Left renal pelvis (tissue), 4 donors: ENCODE measurements around the gene SNX7. TPM values are rescaled to one million over a fixed set of nuclear protein-coding genes. Genes with fewer than 3 reads are reported as not detected.

ENCODE experiments used
- DNase-seq, 4 donors: peaks; one replicate each; pipeline ENCODE4 v3.0.0-alpha.2; 2013; ENCODE audit warnings: low read depth in 4 of 4, low spot score in 3 of 4
- polyA plus RNA-seq, 4 donors: library from polyadenylated mRNA; unstranded; fragments of 120-200 nt; gene quantifications; one replicate each; pipeline ENCODE4 v1.2.1, GENCODE V29; 2013; ENCODE audit not compliant: insufficient read length in 4 of 4

Gene SNX7
- polyA plus RNA-seq, 4 donors, result 30.1 to 68.3 (median 46.3) TPM

GRCh38 chr1:98763488-98764150 lies 102.1 kb downstream of the SNX7 start:
- no peak for DNase-seq

GRCh38 chr1:98764485-98764884 lies 103.0 kb downstream of the SNX7 start:
- DNase-seq, result no peak

GRCh38 chr1:98766255-98766654 lies 104.7 kb downstream of the SNX7 start:
- DNase-seq, result no peak

- no peak for DNase-seq
Measured at GRCh38 chr1:98769162-98769561, 107.6 kb downstream of the SNX7 start.

DNA sequence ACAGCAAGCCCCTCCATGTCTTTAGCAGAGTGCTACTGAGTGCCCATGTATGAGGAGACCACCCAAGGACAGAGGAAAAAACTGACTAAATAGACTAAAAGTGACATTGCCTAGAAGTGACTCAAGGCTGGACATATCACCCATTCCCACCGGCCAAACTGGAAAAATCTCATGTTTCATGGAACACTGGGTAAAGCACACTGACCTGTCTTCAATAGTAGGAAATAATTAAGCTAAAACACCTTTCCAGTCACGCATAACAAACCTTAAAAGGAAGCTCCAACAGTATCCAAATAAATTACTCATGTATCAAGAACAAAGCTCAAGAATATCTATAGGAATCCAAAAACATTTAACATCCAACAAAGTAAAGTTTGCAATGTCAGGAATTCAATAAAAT lies 120.4 kb downstream of the SNX7 start:
- DNase-seq, result no peak

- DNase-seq, result no peak
Measured at GRCh38 chr1:98783821-98784220, 122.3 kb downstream of the SNX7 start.

DNA sequence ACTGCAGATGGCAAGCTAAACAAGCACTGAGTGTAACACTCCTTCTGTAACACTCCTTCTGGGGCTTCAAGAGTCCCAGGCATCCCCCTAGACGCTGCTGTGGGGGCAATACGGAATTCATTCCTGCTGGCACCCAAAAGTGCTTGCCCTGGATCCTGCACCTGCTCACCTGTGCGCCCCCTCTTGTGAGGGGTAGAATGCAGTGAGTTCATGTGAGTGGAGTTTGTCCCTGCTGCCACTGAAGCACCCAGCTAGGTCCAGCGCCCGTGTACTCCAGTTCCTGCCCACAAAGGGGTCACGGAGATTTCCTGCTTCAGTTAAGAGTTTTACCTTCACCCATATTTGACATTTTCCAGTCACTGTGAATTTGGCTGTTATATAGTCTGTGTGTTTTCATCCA lies 130.0 kb downstream of the SNX7 start:
- DNase-seq, result no peak

DNA sequence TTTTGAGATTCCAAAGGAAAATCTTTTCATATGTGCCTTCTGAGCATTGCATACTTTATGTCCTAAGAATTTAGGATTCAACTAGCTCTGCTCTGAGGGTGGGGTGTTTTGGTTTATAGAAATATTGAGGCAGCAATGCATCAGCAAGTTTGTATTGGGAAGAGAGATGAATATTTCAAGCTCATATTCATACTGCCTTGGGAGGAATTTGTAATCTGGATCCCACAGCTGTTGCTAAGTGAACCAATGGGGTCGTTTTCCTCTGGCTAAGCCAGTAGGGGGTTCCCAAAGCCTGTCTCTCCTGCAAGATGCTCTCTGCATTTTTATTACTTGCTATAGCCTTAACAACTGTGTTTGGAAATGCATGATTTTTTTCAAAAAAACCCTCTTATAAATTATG lies 130.6 kb downstream of the SNX7 start:
- DNase-seq, result no peak

DNA sequence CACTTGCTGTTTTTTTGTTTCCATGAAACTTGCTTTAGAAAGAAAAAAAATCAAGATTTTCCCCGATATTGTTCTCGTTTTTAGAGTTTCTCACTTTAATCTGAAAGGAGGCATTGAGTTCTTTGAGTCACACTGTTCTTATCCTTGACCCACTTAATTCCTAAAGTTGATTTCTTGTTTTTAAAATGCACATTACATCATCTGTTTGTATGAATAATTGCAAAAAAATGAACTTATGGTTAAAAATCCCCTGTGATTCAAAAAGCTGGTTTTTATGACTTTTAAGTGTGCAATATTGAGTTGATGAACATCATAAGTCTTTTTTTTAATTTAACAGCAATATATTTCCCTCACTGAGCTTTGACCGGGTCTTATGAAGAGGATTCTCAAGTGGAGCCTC lies 131.6 kb downstream of the SNX7 start:
- no peak for DNase-seq

DNA sequence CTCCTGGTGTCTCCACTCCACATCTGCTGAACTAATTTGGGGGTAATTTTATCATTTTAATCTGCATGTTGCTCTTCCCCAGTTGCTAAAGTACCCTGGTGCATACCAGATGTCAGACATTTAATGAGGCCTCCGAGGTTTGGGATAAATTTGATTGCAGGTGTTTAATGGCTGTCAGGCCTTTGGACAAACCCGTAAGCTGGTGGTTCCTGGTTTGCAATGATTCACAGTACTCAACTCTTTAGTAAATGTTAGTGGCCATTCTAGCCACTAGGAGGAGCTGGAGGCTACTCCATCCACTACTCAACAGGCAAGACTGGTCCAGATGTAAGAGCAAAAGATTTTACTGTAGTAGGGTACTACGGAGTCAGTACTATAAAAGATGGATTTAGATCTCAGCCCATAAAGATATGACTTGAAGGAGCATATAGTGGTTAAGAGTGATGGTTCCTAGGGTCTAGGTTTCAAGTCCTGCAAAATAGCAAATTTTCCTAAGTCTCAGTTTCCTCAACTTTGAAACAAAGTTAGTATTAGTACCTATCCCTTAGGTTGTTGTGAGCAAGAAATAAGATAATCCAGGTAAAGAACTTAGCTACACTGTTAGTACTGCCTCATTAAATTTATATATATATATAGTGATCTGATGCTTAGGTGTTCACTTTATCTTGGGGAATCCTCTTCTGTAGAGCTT lies 132.8 kb downstream of the SNX7 start:
- peak; percentile 27 to 47 (median 34) for DNase-seq

GRCh38 chr1:98796049-98796448 lies 134.5 kb downstream of the SNX7 start:
- no peak for DNase-seq

GRCh38 chr1:98797506-98797905 lies 136.0 kb downstream of the SNX7 start:
- no peak for DNase-seq
